Neuronal stem cell (in vitro differentiated cells): ENCODE data around the gene CAMK1D.
A peak's percentile ranks its signal among the peaks of the same experiment; 100 is the strongest.
"Not testable (repeated sequence)": the region's sequence is repeated elsewhere in the genome, so short reads cannot be mapped to it uniquely, and the experiment has no call there.

Experiments
- DNase-seq: peaks from one replicate; pipeline ENCODE4 v3.0.0-alpha.2; 2013; ENCODE audit warnings: low spot score
- H2AFZ ChIP-seq: one replicate; pipeline ENCODE4 v1.6.1; 2013; ENCODE audit warnings: mild to moderate bottlenecking, low read length, inconsistent platforms
- H2AK5ac ChIP-seq: 2 replicates; pipeline ENCODE4 v1.6.1; 2013; ENCODE audit warnings: low read depth, mild to moderate bottlenecking, inconsistent platforms, low read length, moderate library complexity, mixed read lengths
- H2BK120ac ChIP-seq: 2 replicates; pipeline ENCODE4 v1.6.1; 2013; ENCODE audit warnings: low read depth, mild to moderate bottlenecking, inconsistent platforms, low read length, moderate library complexity, mixed read lengths
- H2BK12ac ChIP-seq: one replicate; pipeline ENCODE4 v1.6.1; 2013; ENCODE audit warnings: low read length, inconsistent platforms
- H2BK15ac ChIP-seq: 2 replicates; pipeline ENCODE4 v1.6.1; 2013; ENCODE audit warnings: mild to moderate bottlenecking, low read length, inconsistent platforms, mixed read lengths
- H2BK5ac ChIP-seq: one replicate; pipeline ENCODE4 v1.6.1; 2013; ENCODE audit warnings: inconsistent platforms, mild to moderate bottlenecking, low read length, moderate library complexity
- H3K14ac ChIP-seq: one replicate; pipeline ENCODE4 v1.6.1; 2013; ENCODE audit warnings: low read length, inconsistent platforms
- H3K18ac ChIP-seq: 2 replicates; pipeline ENCODE4 v1.6.1; 2013; ENCODE audit warnings: low read length, inconsistent platforms
- H3K23ac ChIP-seq: 2 replicates; pipeline ENCODE4 v1.6.1; 2013; ENCODE audit warnings: low read depth, mild to moderate bottlenecking, mixed read lengths, low read length, inconsistent platforms; ENCODE audit not compliant: poor library complexity
- H3K27ac ChIP-seq: replicated peaks from 3 replicates; pipeline ENCODE4 v1.5.1; 2013; ENCODE audit warnings: low read length, inconsistent platforms
- H3K27me3 ChIP-seq, 3 experiments: 2 replicates each; pipeline ENCODE4 v1.6.1; 2013; ENCODE audit warnings: low read length in 3 of 3, mild to moderate bottlenecking in 2 of 3, inconsistent platforms in 1 of 3, low read depth in 1 of 3, mixed read lengths in 1 of 3, moderate library complexity in 1 of 3; ENCODE audit not compliant: control insufficient read depth in 3 of 3, insufficient read depth in 3 of 3
- H3K36me3 ChIP-seq, 2 donors: replicated peaks in 1 of 2; 2 replicates each; pipeline ENCODE4 v1.6.1; 2013; ENCODE audit warnings: low read length in 2 of 2; ENCODE audit not compliant: control insufficient read depth in 2 of 2, insufficient read depth in 2 of 2
- H3K4ac ChIP-seq: 2 replicates; pipeline ENCODE4 v1.6.1; 2013; ENCODE audit warnings: inconsistent platforms, mild to moderate bottlenecking, low read length, moderate library complexity
- H3K4me1 ChIP-seq, 2 donors: 1 replicate in 1 of 2; 2 replicates in 1 of 2; pipeline ENCODE4 v1.6.1; 2013; ENCODE audit warnings: low read length in 2 of 2, low read depth in 1 of 2; ENCODE audit not compliant: control insufficient read depth in 2 of 2, insufficient read depth in 1 of 2
- H3K4me2 ChIP-seq: one replicate; pipeline ENCODE4 v1.6.1; 2013; ENCODE audit warnings: mild to moderate bottlenecking, low read length, inconsistent platforms; ENCODE audit not compliant: insufficient read depth, poor library complexity, severe bottlenecking
- H3K4me3 ChIP-seq, 2 donors: 2 replicates each; pipeline ENCODE4 v1.5.1; 2013; ENCODE audit warnings: low read length in 2 of 2, mild to moderate bottlenecking in 2 of 2, inconsistent platforms in 1 of 2, moderate library complexity in 1 of 2
- H3K79me1 ChIP-seq: one replicate; pipeline ENCODE4 v1.6.1; 2013; ENCODE audit warnings: low read depth, mild to moderate bottlenecking, inconsistent platforms, low read length, moderate library complexity
- H3K9ac ChIP-seq: one replicate; pipeline ENCODE4 v1.6.1; 2013; ENCODE audit warnings: mild to moderate bottlenecking, low read depth, low read length, inconsistent platforms; ENCODE audit not compliant: poor library complexity
- H3K9me3 ChIP-seq, 2 donors: replicated peaks in 1 of 2; 2 replicates each; pipeline versions ENCODE3 to v1.6.1; 2013; ENCODE audit warnings: low read length in 2 of 2, mild to moderate bottlenecking in 2 of 2, inconsistent platforms in 1 of 2, low read depth in 1 of 2, mixed read lengths in 1 of 2, moderate library complexity in 1 of 2; ENCODE audit not compliant: control insufficient read depth in 2 of 2, insufficient read depth in 1 of 2
- H4K8ac ChIP-seq: one replicate; pipeline ENCODE4 v1.6.1; 2013; ENCODE audit warnings: low read depth, mild to moderate bottlenecking, inconsistent platforms, low read length, moderate library complexity
- H4K91ac ChIP-seq: one replicate; pipeline ENCODE4 v1.6.1; 2013; ENCODE audit warnings: low read length, low read depth, mild to moderate bottlenecking, inconsistent platforms; ENCODE audit not compliant: poor library complexity
- WGBS, 2 donors: extraction: QIAGEN DNeasy Blood & Tissue Kit; methylation state at CpG; one replicate each; pipeline ENCODE4 v1.1.7; 2013; ENCODE audit warnings: missing lambda C conversion rate in 2 of 2, mixed read lengths in 1 of 2; ENCODE audit not compliant: insufficient read length in 2 of 2, insufficient replicate concordance in 1 of 2; ENCODE audit errors: extremely low coverage in 2 of 2; 5-methylcytosine and 5-hydroxymethylcytosine counted together

The CAMK1D gene

GRCh38 chr10:12491491-12491890, 142.1 kb downstream of the CAMK1D start:
- no peak overlapping the region for H3K23ac ChIP-seq
- no peak overlapping the region for H3K14ac ChIP-seq
- no peak overlapping the region for H4K91ac ChIP-seq
- H3K4me3 ChIP-seq, result no peak overlapping the region
- H3K18ac ChIP-seq, result no peak overlapping the region
- no peaks in the 10 kb centered on the region for H3K27me3 ChIP-seq
- H2AFZ ChIP-seq, result no peak overlapping the region
- no peak for DNase-seq
- no peak overlapping the region for H2BK5ac ChIP-seq
- no peak overlapping the region for H2BK120ac ChIP-seq
- no peaks in the 10 kb centered on the region for H3K79me1 ChIP-seq
- no peak overlapping the region for H2BK15ac ChIP-seq
- H3K4me2 ChIP-seq, result no peak overlapping the region
- H2BK12ac ChIP-seq, result no peak overlapping the region
- H4K8ac ChIP-seq, result no peak overlapping the region
- no CpG with 5 or more reads among the region's 10 CpGs for WGBS, 2 donors
- no peak overlapping the region for H2AK5ac ChIP-seq
- H3K4ac ChIP-seq, result no peak overlapping the region
- no peaks in the 10 kb centered on the region for H3K4me1 ChIP-seq
- H3K27ac ChIP-seq, result no peak overlapping the region
- H3K9ac ChIP-seq, result no peak overlapping the region
- no peaks in the 10 kb centered on the region for H3K36me3 ChIP-seq
- no peaks in the 10 kb centered on the region for H3K9me3 ChIP-seq

DNA sequence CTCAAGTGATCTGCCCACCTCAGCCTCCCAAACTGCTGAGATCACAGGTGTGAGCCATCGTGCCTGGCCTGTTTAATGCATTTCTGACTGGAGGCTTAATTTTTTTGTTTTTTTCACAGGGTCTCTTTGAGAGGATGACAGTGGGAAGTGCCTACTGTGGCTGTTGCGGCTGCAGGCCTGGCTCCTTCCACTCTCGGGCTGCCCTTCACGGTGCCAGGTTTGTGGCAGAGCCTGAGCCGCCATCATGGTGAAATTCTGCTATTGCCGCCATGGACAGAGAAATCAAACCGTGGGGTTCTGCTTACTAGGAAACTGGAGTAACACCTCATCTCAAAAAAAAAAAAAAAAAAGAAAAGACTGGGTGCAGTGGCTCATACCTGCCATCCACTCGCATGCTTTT, 142.7 kb downstream of the CAMK1D start:
- H3K23ac ChIP-seq, result no peak overlapping the region
- H2BK5ac ChIP-seq, result no peak overlapping the region
- H2BK12ac ChIP-seq, result no peak overlapping the region
- no peaks in the 10 kb centered on the region for H3K36me3 ChIP-seq
- no peaks in the 10 kb centered on the region for H3K9me3 ChIP-seq
- H3K4ac ChIP-seq, result no peak overlapping the region
- no peak overlapping the region for H2BK120ac ChIP-seq
- no peak overlapping the region for H3K27ac ChIP-seq
- H4K8ac ChIP-seq, result no peak overlapping the region
- no peak overlapping the region for H3K4me3 ChIP-seq
- H3K4me2 ChIP-seq, result no peak overlapping the region
- no peaks in the 10 kb centered on the region for H3K4me1 ChIP-seq
- no peak overlapping the region for H2AFZ ChIP-seq
- DNase-seq, result no peak
- no peak overlapping the region for H4K91ac ChIP-seq
- H3K27me3 ChIP-seq, result no peaks in the 10 kb centered on the region
- WGBS, 2 donors, result no CpG with 5 or more reads among the region's 8 CpGs
- no peak overlapping the region for H2BK15ac ChIP-seq
- H3K14ac ChIP-seq, result no peak overlapping the region
- H3K18ac ChIP-seq, result no peak overlapping the region
- H3K9ac ChIP-seq, result no peak overlapping the region
- H2AK5ac ChIP-seq, result no peak overlapping the region
- no peaks in the 10 kb centered on the region for H3K79me1 ChIP-seq

DNA sequence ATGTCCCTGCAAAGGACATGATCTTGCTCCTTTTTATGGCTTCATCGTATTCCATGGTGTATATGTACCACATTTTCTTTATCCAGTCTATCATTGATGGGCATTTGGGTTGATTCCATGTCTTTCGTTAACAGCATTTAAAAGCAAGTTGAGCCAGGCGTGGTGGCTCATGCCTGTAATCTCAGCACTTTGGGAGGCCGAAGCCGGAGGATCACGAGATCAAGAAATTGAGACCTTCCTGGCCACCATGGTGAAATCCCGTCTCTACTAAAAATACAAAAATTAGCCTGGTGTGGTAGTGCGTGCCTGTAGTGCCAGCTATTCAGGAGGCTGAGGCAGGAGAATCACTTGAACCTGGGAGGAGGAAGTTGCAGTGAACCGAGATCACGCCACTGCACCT, 147.7 kb downstream of the CAMK1D start:
- not testable (repeated sequence) for H2AFZ ChIP-seq, H3K4me3 ChIP-seq, H3K27me3 ChIP-seq, H2BK15ac ChIP-seq, H2BK120ac ChIP-seq, H4K8ac ChIP-seq, DNase-seq, H3K4me1 ChIP-seq, H3K4ac ChIP-seq, H3K27ac ChIP-seq, H3K9ac ChIP-seq, H3K23ac ChIP-seq, H2BK5ac ChIP-seq, H3K36me3 ChIP-seq, H4K91ac ChIP-seq, H3K9me3 ChIP-seq, H2AK5ac ChIP-seq, H3K18ac ChIP-seq, H3K14ac ChIP-seq, H3K4me2 ChIP-seq, H3K79me1 ChIP-seq, H2BK12ac ChIP-seq
- no CpG with 5 or more reads among the region's 10 CpGs for WGBS, 2 donors

GRCh38 chr10:12499076-12499986, 150.0 kb downstream of the CAMK1D start:
- Histone ChIP-seq H3K4me2 (no peak overlapping the region), H2BK15ac (no peak overlapping the region), H2BK120ac (no peak overlapping the region), H3K4ac (no peak overlapping the region), H4K8ac (no peak overlapping the region), H3K18ac (no peak overlapping the region), H3K27me3 (no peaks in the 10 kb centered on the region), H3K14ac (no peak overlapping the region), H2BK5ac (no peak overlapping the region), H3K79me1 (no peaks in the 10 kb centered on the region), H3K36me3 (no peaks in the 10 kb centered on the region), H3K23ac (no peak overlapping the region), H3K9ac (no peak overlapping the region), H2BK12ac (no peak overlapping the region), H2AFZ (peak overlapping the region; percentile 26), H3K4me1 (peaks cover 4 to 11% of the 10 kb centered on the region in 2 donors), H3K4me3 (no peak overlapping the region), H3K27ac (no peak overlapping the region), H3K9me3 (no peaks in the 10 kb centered on the region), H4K91ac (no peak overlapping the region), H2AK5ac (no peak overlapping the region)
- DNase-seq, result no peak
- no CpG with 5 or more reads among the region's 7 CpGs for WGBS, 2 donors
